Thyroid gland (tissue), 4 donors: ENCODE data around the gene LDHB. TPM values are rescaled to one million over a fixed set of nuclear protein-coding genes. Genes with fewer than 3 reads are reported as not detected.

ENCODE experiments used
- DNase-seq, 2 donors: peaks; one replicate each; pipeline ENCODE4 v3.0.0-alpha.2; 2019
- H3K27ac ChIP-seq, 3 donors: fragments of 200-600 bp; sonication (generic); 1 replicate in 2 of 3; 2 replicates in 1 of 3; pipeline ENCODE4 v1.5.1; 2016 to 2019; ENCODE audit warnings: mild to moderate bottlenecking in 1 of 3, moderate library complexity in 1 of 3
- H3K27me3 ChIP-seq: fragments of 200-600 bp; sonication (generic); one replicate; pipeline ENCODE4 v1.5.1; 2019
- H3K36me3 ChIP-seq, 2 donors: fragments of 200-600 bp; sonication (generic); one replicate each; pipeline ENCODE4 v1.5.1; 2016 to 2019
- H3K4me1 ChIP-seq, 2 donors: fragments of 200-600 bp; sonication (generic); one replicate each; pipeline ENCODE4 v1.5.1; 2017 to 2019
- H3K4me3 ChIP-seq, 3 donors: fragments of 200-600 bp; sonication (generic); replicated peaks in 1 of 3; 1 replicate in 2 of 3; 2 replicates in 1 of 3; pipeline ENCODE4 v1.5.1; 2016; ENCODE audit warnings: mild to moderate bottlenecking in 1 of 3
- H3K9me3 ChIP-seq: fragments of 200-600 bp; sonication (generic); one replicate; pipeline ENCODE4 v1.5.1; 2017
- POLR2A ChIP-seq, 2 donors: fragments of 450-650 bp; IDR thresholded peaks; one replicate each; pipeline ENCODE4 v1.6.1; 2017; ENCODE audit warnings: antibody characterized with exemption in 2 of 2, mild to moderate bottlenecking in 2 of 2, moderate library complexity in 1 of 2
- WGBS, 2 donors: methylation state at CpG; one replicate each; pipeline ENCODE4 v1.1.5; 2017; 5-methylcytosine and 5-hydroxymethylcytosine counted together
- intact Hi-C: fragments of 100-400 bp; cut with DNase I; formaldehyde crosslinking; loops from one replicate; pipeline ENCODE4 v1.15.1; 2023
- total RNA-seq, 4 donors: library from RNA; depleted of rRNA; stranded (reverse); fragments of >200 nt; gene quantifications; one replicate each; pipeline ENCODE4 v1.2.3, GENCODE V29; 2016
- TF ChIP-seq, protein P1 (sequence below), 6 experiments: fragments of 200-600 bp in 3 of 6; fragments of 450-650 bp in 3 of 6; sonication (generic) in 3 of 6; IDR thresholded peaks; one replicate each; pipeline ENCODE4 v1.5.1; 2016 to 2019; ENCODE audit warnings: antibody characterized with exemption in 6 of 6, mild to moderate bottlenecking in 2 of 6, inconsistent platforms in 1 of 6, moderate library complexity in 1 of 6

The LDHB gene
- 100 to 1,000 TPM; 338 to 531 (median 407) TPM for total RNA-seq

DNA sequence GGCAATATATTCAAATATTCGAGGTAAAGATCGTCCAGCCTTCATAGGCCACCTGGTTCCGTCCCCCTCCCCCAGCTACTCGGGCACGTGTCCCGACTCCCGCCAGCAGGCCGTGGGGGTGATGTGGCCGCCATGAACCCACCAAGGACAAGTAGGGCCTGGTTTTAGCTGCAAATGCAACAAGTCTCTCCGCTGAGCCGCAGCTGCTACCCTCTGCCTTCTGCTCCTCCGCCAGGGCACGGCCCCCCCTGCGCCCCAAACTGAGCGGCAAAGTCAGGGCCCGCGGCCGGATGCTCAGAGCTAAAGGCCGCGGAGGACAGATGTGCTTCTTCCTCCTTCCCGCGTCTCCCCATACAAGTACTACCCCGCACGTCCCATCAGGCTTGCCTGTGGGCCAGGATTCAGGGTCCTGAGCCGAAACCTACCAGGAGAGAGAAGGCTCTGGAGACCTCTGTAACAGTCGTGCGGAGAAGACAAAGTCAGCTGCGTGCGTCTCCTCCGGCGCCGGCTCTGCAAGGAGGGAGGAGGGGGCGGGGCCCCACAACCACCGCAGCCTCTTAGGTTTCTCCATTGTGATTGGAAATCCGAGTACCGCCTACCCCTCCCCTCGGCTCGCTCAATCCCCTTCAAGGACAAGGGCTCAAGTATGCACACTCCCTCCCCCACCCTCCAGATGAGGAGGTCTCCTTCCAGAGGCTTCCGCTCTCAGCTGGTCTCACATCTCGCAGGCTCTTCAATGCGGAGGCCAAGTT lies at the start of gene LDHB:
LDHB (minus strand) TSS at position 517 of the 752 bp plus-strand sequence. CDS start 3,171 bp downstream, outside the sequence.
- WGBS, 2 donors = 1 to 2% methylated on average over 19 to 26 of the region's 41 CpGs
- no peaks in the 10 kb centered on the region for H3K27me3 ChIP-seq
- H3K4me1 ChIP-seq = peaks cover 4 to 14% of the 10 kb centered on the region in 2 donors
- peaks cover 10 to 18% of the 10 kb centered on the region in 2 donors for H3K36me3 ChIP-seq
- DNase-seq = peak; percentile 98 to 99
- intact Hi-C loops = no loop called here
- H3K4me3 ChIP-seq = peak within 1 kb of the TSS; percentile 72 to 85 (median 76)
- TF ChIP-seq POLR2A (IDR thresholded peaks at IDR 0.05) = peak; percentile 59 to 97
- TF ChIP-seq, protein P1, sequence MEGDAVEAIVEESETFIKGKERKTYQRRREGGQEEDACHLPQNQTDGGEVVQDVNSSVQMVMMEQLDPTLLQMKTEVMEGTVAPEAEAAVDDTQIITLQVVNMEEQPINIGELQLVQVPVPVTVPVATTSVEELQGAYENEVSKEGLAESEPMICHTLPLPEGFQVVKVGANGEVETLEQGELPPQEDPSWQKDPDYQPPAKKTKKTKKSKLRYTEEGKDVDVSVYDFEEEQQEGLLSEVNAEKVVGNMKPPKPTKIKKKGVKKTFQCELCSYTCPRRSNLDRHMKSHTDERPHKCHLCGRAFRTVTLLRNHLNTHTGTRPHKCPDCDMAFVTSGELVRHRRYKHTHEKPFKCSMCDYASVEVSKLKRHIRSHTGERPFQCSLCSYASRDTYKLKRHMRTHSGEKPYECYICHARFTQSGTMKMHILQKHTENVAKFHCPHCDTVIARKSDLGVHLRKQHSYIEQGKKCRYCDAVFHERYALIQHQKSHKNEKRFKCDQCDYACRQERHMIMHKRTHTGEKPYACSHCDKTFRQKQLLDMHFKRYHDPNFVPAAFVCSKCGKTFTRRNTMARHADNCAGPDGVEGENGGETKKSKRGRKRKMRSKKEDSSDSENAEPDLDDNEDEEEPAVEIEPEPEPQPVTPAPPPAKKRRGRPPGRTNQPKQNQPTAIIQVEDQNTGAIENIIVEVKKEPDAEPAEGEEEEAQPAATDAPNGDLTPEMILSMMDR (IDR thresholded peaks at IDR 0.05) = no peak
- H3K9me3 ChIP-seq = no peaks in the 10 kb centered on the region
- H3K27ac ChIP-seq = peak within 1 kb of the TSS; percentile 92 to 99 (median 96)

DNA sequence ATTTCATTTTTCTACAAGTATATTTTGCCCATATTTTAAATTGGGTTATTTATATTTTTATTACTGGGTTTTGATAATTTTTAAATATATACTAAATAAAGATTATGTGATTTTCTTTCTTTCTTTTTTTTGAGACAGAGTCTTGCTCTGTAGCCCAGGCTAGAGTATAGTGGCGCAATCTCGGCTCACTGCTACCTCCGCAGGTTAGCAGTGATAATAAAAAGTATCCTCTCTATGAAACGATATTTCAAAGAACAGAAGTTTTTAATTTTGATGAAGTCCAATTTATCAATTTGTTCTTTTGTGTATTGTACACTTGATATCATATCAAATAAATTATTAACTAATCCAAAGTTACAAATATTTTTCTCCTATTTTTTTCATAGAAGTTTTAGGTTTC lies 47.2 kb upstream of the LDHB start:
- Histone ChIP-seq H3K36me3 (no peaks in the 10 kb centered on the region), H3K9me3 (no peaks in the 10 kb centered on the region), H3K4me1 (no peaks in the 10 kb centered on the region), H3K27me3 (no peaks in the 10 kb centered on the region), H3K27ac (no peak overlapping the region), H3K4me3 (no peak overlapping the region)
- no peak for DNase-seq
- intact Hi-C loops = no loop called here
- WGBS, 2 donors = 92 to 96% methylated on average over 4 of the region's 4 CpGs
- TF ChIP-seq POLR2A (IDR thresholded peaks at IDR 0.05) = no peak
- TF ChIP-seq, protein P1 (IDR thresholded peaks at IDR 0.05) = no peak

DNA sequence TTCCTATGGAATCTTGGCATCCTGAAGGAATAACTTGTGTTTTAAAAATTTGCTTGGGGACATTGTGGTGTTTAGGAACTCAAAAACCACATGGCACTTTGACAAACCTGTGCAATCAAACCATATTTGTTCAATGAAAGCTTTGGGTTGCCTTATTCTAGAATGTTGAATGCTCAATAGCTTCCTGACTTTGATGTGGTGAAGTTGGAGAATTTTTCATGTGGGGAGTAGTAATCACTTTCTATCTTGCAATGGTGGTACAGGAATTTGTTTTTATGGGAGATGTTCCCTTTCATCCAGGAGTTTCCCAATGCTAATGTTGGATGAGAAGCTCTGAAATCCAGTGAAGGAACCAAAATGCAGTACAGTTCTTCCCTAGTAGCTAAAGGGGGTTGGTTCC lies 42.2 kb upstream of the LDHB start:
- Histone ChIP-seq H3K9me3 (no peaks in the 10 kb centered on the region), H3K4me3 (no peak overlapping the region), H3K4me1 (no peaks in the 10 kb centered on the region), H3K36me3 (no peaks in the 10 kb centered on the region), H3K27me3 (no peaks in the 10 kb centered on the region), H3K27ac (no peak overlapping the region)
- TF ChIP-seq, protein P1 (IDR thresholded peaks at IDR 0.05) = no peak
- TF ChIP-seq POLR2A (IDR thresholded peaks at IDR 0.05) = no peak
- no peak for DNase-seq
- intact Hi-C loops = loop anchor here (5.0 kb wide), 1 partner anchor 292 kb away; no protein-coding TSS in a partner anchor

DNA sequence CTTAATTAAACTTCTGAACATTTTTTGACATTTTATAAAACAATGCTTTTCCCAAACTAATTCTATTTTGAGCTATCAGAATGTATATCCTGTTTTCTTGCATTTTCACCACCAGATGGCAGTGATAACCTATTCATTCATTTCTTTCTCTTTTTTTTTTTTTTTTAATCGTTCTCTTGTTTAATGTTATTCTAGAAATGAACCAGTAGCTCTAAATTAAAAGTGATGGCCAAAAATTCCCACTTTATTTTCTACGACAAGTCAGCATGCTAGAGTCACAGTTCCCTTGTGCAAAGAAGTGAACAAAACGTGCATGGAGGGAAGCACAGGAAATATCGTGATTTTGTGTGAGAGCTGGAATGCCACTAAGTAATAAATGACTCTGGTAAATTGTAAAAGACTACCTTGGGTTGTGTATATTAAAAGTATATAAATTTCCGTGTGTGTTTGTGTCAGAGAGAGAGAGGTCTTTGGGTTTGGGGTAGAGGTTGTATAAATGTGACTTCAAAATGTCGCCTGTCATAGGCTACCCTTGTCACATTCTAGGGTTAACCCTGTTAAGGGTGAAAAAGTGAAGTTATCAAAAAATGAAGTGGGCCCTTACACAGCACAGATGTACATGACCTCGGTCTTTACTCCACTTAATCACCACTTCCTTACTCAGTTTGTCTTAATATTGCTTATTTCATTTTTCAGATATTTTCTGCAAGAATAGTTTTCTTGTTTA lies 40.4 kb upstream of the LDHB start:
- WGBS, 2 donors = 24% methylated on average over 7 of the region's 7 CpGs
- no peaks in the 10 kb centered on the region for H3K27me3 ChIP-seq
- H3K4me3 ChIP-seq = no peak overlapping the region
- DNase-seq = no peak
- no peaks in the 10 kb centered on the region for H3K9me3 ChIP-seq
- TF ChIP-seq, protein P1 (IDR thresholded peaks at IDR 0.05) = peak in 5 of 6 experiments; percentile 24 to 93 (median 65)
- TF ChIP-seq POLR2A (IDR thresholded peaks at IDR 0.05) = no peak
- intact Hi-C loops = loop anchor here (5.0 kb wide), 1 partner anchor 294 kb away; no protein-coding TSS in a partner anchor
- no peak overlapping the region for H3K27ac ChIP-seq
- H3K4me1 ChIP-seq = no peaks in the 10 kb centered on the region
- no peaks in the 10 kb centered on the region for H3K36me3 ChIP-seq

DNA sequence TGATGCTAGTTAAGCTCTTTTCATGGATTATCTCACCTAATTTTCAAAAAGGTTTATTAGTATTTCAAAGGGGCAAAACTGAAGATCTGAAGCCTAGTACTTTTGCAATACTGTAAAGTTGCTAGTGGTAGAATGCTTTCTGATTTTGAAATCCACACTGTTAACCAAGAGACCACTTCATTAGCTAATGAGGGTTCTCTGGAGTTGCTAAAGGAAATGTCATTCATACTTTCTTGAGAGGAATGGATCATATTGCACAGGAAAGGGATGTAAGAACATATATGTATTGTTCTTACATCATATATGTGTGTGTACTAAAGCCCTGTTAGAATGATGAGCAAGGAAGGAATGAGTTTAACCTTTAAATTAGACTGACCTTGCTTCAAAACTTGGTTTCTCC lies 39.0 kb upstream of the LDHB start:
- no peaks in the 10 kb centered on the region for H3K36me3 ChIP-seq
- intact Hi-C loops = loop anchor here (5.0 kb wide), 1 partner anchor 296 kb away; no protein-coding TSS in a partner anchor

More for the DNA sequence above, 39.0 kb upstream of the LDHB start:
- H3K4me1 ChIP-seq = no peaks in the 10 kb centered on the region
- DNase-seq = no peak
- TF ChIP-seq, protein P1 (IDR thresholded peaks at IDR 0.05) = no peak
- no peak for TF ChIP-seq POLR2A (IDR thresholded peaks at IDR 0.05)
- H3K4me3 ChIP-seq = no peak overlapping the region
- H3K27me3 ChIP-seq = no peaks in the 10 kb centered on the region
- H3K27ac ChIP-seq = no peak overlapping the region
- no peaks in the 10 kb centered on the region for H3K9me3 ChIP-seq
